Measurements from ENCODE around the gene CIAO1. TPM values are rescaled to one million over a fixed set of nuclear protein-coding genes. Genes with fewer than 3 reads are reported as not detected.

The CIAO1 gene
- total and polyA plus RNA-seq, 4 donors, result 43.0 to 80.4 (median 47.0) TPM

DNA sequence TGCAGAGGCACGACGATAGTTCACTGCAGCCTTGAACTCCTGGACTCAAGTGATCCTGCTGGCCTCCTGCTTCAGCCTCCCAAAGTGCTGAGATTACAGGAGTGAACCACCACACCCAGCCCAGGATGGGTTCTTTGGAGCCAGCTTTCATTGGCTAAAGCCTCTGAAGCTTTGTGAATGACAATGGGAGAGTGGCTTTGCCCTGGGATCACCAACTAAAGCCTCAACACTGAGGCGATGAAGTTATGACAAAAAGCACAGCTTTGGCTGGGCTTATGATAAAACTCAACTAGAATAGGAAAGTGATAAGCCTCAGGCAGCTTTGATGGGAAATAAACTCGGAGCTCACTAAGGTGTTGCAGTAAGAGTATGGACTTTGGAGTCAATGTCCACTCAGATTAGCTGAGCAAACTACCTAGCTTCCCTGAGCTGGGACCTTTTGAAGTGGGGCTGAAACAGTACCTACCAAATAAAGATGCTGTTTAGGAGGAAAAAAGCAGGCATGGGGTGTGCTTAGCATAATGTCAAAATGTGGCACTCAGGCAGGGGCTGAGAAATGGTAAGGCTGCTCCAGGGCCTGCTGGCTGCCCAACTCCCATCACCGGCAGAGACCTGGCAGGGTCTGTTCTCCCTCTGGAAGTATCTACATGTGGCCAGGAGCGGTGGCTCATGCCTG lies 4.6 kb upstream of the CIAO1 start:
- WGBS, result 34% methylated on average over 6 of the region's 6 CpGs
- TF ChIP-seq YY1 (IDR thresholded peaks at IDR 0.05) (peak; percentile 45), NR2F2 (IDR thresholded peaks at IDR 0.05) (no peak), HNF4G (IDR thresholded peaks at IDR 0.05) (peak; percentile 85), GABPA (IDR thresholded peaks at IDR 0.05 in 1 of 2, conservative IDR thresholded peaks at IDR 0.05 in 1 of 2) (peak in 1 of 2 donors; percentile 52), TAF1 (conservative IDR thresholded peaks at IDR 0.05) (no peak), RAD21 (IDR thresholded peaks at IDR 0.05) (peak; percentile 33 to 44), JUND (IDR thresholded peaks at IDR 0.05) (peak; percentile 56 to 75), FOXA1 (IDR thresholded peaks at IDR 0.05) (no peak), HNF4A (conservative IDR thresholded peaks at IDR 0.05) (peak; percentile 95 to 96), FOXA2 (IDR thresholded peaks at IDR 0.05) (no peak), EGR1 (IDR thresholded peaks at IDR 0.05; ENCODE audit: low read depth in 2 of 2) (peak in 1 of 2 donors; percentile 36), SP1 (IDR thresholded peaks at IDR 0.05) (peak; percentile 90), RXRA (IDR thresholded peaks at IDR 0.05) (peak; percentile 56 to 68)
- TF ChIP-seq, protein P1, sequence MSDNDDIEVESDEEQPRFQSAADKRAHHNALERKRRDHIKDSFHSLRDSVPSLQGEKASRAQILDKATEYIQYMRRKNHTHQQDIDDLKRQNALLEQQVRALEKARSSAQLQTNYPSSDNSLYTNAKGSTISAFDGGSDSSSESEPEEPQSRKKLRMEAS (IDR thresholded peaks at IDR 0.05), result peak; percentile 53
- TF ChIP-seq, protein P2, sequence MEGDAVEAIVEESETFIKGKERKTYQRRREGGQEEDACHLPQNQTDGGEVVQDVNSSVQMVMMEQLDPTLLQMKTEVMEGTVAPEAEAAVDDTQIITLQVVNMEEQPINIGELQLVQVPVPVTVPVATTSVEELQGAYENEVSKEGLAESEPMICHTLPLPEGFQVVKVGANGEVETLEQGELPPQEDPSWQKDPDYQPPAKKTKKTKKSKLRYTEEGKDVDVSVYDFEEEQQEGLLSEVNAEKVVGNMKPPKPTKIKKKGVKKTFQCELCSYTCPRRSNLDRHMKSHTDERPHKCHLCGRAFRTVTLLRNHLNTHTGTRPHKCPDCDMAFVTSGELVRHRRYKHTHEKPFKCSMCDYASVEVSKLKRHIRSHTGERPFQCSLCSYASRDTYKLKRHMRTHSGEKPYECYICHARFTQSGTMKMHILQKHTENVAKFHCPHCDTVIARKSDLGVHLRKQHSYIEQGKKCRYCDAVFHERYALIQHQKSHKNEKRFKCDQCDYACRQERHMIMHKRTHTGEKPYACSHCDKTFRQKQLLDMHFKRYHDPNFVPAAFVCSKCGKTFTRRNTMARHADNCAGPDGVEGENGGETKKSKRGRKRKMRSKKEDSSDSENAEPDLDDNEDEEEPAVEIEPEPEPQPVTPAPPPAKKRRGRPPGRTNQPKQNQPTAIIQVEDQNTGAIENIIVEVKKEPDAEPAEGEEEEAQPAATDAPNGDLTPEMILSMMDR (IDR thresholded peaks at IDR 0.05; ENCODE audit: low read depth, low read length, missing input control), result no peak
- TF ChIP-seq, protein P3, sequence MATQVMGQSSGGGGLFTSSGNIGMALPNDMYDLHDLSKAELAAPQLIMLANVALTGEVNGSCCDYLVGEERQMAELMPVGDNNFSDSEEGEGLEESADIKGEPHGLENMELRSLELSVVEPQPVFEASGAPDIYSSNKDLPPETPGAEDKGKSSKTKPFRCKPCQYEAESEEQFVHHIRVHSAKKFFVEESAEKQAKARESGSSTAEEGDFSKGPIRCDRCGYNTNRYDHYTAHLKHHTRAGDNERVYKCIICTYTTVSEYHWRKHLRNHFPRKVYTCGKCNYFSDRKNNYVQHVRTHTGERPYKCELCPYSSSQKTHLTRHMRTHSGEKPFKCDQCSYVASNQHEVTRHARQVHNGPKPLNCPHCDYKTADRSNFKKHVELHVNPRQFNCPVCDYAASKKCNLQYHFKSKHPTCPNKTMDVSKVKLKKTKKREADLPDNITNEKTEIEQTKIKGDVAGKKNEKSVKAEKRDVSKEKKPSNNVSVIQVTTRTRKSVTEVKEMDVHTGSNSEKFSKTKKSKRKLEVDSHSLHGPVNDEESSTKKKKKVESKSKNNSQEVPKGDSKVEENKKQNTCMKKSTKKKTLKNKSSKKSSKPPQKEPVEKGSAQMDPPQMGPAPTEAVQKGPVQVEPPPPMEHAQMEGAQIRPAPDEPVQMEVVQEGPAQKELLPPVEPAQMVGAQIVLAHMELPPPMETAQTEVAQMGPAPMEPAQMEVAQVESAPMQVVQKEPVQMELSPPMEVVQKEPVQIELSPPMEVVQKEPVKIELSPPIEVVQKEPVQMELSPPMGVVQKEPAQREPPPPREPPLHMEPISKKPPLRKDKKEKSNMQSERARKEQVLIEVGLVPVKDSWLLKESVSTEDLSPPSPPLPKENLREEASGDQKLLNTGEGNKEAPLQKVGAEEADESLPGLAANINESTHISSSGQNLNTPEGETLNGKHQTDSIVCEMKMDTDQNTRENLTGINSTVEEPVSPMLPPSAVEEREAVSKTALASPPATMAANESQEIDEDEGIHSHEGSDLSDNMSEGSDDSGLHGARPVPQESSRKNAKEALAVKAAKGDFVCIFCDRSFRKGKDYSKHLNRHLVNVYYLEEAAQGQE (IDR thresholded peaks at IDR 0.05), result no peak
- TF ChIP-seq, protein P4, sequence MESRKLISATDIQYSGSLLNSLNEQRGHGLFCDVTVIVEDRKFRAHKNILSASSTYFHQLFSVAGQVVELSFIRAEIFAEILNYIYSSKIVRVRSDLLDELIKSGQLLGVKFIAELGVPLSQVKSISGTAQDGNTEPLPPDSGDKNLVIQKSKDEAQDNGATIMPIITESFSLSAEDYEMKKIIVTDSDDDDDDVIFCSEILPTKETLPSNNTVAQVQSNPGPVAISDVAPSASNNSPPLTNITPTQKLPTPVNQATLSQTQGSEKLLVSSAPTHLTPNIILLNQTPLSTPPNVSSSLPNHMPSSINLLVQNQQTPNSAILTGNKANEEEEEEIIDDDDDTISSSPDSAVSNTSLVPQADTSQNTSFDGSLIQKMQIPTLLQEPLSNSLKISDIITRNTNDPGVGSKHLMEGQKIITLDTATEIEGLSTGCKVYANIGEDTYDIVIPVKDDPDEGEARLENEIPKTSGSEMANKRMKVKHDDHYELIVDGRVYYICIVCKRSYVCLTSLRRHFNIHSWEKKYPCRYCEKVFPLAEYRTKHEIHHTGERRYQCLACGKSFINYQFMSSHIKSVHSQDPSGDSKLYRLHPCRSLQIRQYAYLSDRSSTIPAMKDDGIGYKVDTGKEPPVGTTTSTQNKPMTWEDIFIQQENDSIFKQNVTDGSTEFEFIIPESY (IDR thresholded peaks at IDR 0.05), result no peak
- TF ChIP-seq, protein P5, sequence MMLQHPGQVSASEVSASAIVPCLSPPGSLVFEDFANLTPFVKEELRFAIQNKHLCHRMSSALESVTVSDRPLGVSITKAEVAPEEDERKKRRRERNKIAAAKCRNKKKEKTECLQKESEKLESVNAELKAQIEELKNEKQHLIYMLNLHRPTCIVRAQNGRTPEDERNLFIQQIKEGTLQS (IDR thresholded peaks at IDR 0.05), result peak; percentile 33
- peaks cover 0 to 3% (median 0%) of the 10 kb centered on the region in 4 donors for H3K36me3 ChIP-seq (ENCODE audit: control insufficient read depth in 4 of 4, insufficient read depth in 3 of 4, low read depth in 1 of 4, low read length in 3 of 4)
- H3K27me3 ChIP-seq (ENCODE audit: control insufficient read depth in 4 of 4, insufficient read depth in 4 of 4, low read length in 3 of 4), result no peaks in the 10 kb centered on the region
- H3K4me3 ChIP-seq (ENCODE audit: low read depth in 1 of 3, low read length in 3 of 3), result no peak overlapping the region
- DNase-seq (ENCODE audit: low spot score), result no peak
- peaks cover 18 to 65% (median 52%) of the 10 kb centered on the region in 4 donors for H3K4me1 ChIP-seq (ENCODE audit: control insufficient read depth in 4 of 4, insufficient read depth in 4 of 4, low read length in 3 of 4)
- H3K9me3 ChIP-seq (ENCODE audit: control insufficient read depth in 4 of 4, low read length in 3 of 4), result no peaks in the 10 kb centered on the region
- peak overlapping the region; percentile 87 to 95 for H3K27ac ChIP-seq (ENCODE audit: low read depth in 1 of 2, low read length in 2 of 2)
- H3K9ac ChIP-seq (ENCODE audit: low read depth in 1 of 2, low read length in 2 of 2), result peak overlapping the region; percentile 14 to 50

Measured in liver (tissue), 9 donors.